CD4-positive, alpha-beta memory T cell (primary cell): ENCODE data around the gene CMBL. TPM values are rescaled to one million over a fixed set of nuclear protein-coding genes. Genes with fewer than 3 reads are reported as not detected.

ENCODE experiments used
- CTCF ChIA-PET: fragments of 350-600 bp; sonication (Branson Sonifier 250); formaldehyde crosslinking; loops from one replicate; lab custom pipeline; 2021; ENCODE audit warnings: inconsistent platforms; ENCODE audit not compliant: partially characterized antibody; lab: Charles Lee
- POLR2A ChIA-PET: fragments of 350-600 bp; sonication (Branson Sonifier 250); formaldehyde crosslinking; loops from one replicate; lab custom pipeline; 2021; ENCODE audit not compliant: partially characterized antibody; lab: Charles Lee
- DNase-seq, 5 donors: peaks; one replicate each; pipeline versions ENCODE4 v3.0.0 to v3.0.0-alpha.2; 2020 to 2022; ENCODE audit warnings: mixed read lengths in 1 of 5
- H3K27ac ChIP-seq: one replicate; pipeline ENCODE4 v1.7.0; 2013; ENCODE audit warnings: low read depth, low read length
- H3K27me3 ChIP-seq: 2 replicates; pipeline ENCODE4 v1.7.0; 2013; ENCODE audit warnings: mild to moderate bottlenecking, low read length, moderate library complexity; ENCODE audit not compliant: insufficient read depth
- H3K36me3 ChIP-seq: 2 replicates; pipeline ENCODE4 v1.7.0; 2013; ENCODE audit warnings: mild to moderate bottlenecking, low read length, moderate library complexity; ENCODE audit not compliant: insufficient read depth
- H3K4me1 ChIP-seq: 2 replicates; pipeline ENCODE4 v1.7.0; 2013; ENCODE audit warnings: mild to moderate bottlenecking, low read length, moderate library complexity; ENCODE audit not compliant: insufficient read depth
- H3K4me3 ChIP-seq, 2 donors: one replicate each; pipeline ENCODE4 v1.7.0; 2013; ENCODE audit warnings: low read length in 2 of 2, mild to moderate bottlenecking in 1 of 2
- H3K9me3 ChIP-seq, 2 donors: one replicate each; pipeline ENCODE4 v1.7.0; 2013; ENCODE audit warnings: low read length in 2 of 2, control low read depth in 1 of 2; ENCODE audit not compliant: control insufficient read depth in 1 of 2
- H3K27ac Mint-ChIP-seq, 7 donors: one replicate each; pipeline ENCODE4 v1.8.0; 2020 to 2021; ENCODE audit warnings: mixed read lengths in 7 of 7, mild to moderate bottlenecking in 6 of 7, inconsistent platforms in 3 of 7, moderate library complexity in 3 of 7
- H3K27me3 Mint-ChIP-seq, 2 donors: one replicate each; pipeline ENCODE4 v1.8.0; 2020 to 2021; ENCODE audit warnings: mixed read lengths in 2 of 2
- H3K36me3 Mint-ChIP-seq, 2 donors: one replicate each; pipeline ENCODE4 v1.8.0; 2020 to 2021; ENCODE audit warnings: mixed read lengths in 2 of 2, inconsistent platforms in 1 of 2, mild to moderate bottlenecking in 1 of 2
- H3K4me1 Mint-ChIP-seq, 4 donors: one replicate each; pipeline ENCODE4 v1.8.0; 2020 to 2021; ENCODE audit warnings: mixed read lengths in 4 of 4, mild to moderate bottlenecking in 1 of 4
- H3K4me3 Mint-ChIP-seq, 8 donors: one replicate each; pipeline ENCODE4 v1.8.0; 2020 to 2021; ENCODE audit warnings: mixed read lengths in 8 of 8, mild to moderate bottlenecking in 7 of 8, moderate library complexity in 6 of 8, inconsistent platforms in 3 of 8
- H3K9me3 Mint-ChIP-seq, 8 donors: one replicate each; pipeline ENCODE4 v1.8.0; 2020 to 2021; ENCODE audit warnings: mixed read lengths in 8 of 8, mild to moderate bottlenecking in 5 of 8, inconsistent platforms in 3 of 8, moderate library complexity in 1 of 8
- intact Hi-C: fragments of 100-400 bp; cut with micrococcal nuclease; formaldehyde crosslinking; loops from one replicate; pipeline ENCODE4 v1.15.1; 2023
- polyA plus RNA-seq, 2 donors: library from polyadenylated mRNA; unstranded; fragments of 300-500 nt; fragmentation: Illumina TruSeq; gene quantifications; one replicate each; pipeline ENCODE4 v1.2.3, GENCODE V29; 2021
- total RNA-seq, 2 experiments: library from RNA; stranded (reverse); gene quantifications; one replicate each; pipeline ENCODE4 v1.2.3, GENCODE V29; 2021

The CMBL gene
- total and polyA plus RNA-seq, 4 experiments from 2014 or later = 0.33 to 1.9 (median 1.5) TPM; not detected in 1

DNA sequence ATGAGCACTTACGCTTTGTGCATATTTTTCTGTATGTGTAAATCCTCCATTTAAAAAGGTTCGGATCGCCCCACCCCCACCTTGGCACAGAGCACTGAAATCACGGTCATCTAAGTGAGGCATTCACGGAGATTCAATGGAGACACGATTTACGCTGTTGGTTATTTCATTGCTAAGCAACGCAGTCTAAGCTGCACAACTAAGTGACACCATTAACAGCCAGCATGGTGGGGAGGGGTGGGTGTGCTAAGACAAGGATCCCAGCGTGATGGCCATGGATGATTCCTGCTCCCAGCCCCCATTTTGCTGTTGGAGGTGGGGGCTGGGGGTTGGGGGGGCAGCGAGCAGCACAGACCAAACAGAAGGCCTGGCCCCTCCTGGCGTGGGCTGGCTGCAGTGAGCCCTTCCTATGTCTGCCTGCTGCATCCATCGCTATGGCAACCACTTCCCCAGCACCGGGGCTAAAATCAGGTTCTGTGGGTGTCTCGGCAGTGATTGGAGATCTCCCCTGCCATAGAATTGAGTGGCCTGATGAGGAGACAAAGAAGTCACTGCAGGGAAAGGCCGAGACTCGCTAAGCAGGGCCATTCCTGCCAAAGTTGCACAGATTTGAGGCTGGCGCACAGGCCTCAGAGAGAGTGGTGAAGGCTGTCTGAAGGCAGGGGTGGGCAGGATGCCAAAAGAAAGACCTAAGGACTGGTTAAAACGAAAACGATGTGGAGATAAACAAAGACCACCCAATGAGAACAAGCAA lies 31.5 kb upstream of the CMBL start:
- no peak for DNase-seq

DNA sequence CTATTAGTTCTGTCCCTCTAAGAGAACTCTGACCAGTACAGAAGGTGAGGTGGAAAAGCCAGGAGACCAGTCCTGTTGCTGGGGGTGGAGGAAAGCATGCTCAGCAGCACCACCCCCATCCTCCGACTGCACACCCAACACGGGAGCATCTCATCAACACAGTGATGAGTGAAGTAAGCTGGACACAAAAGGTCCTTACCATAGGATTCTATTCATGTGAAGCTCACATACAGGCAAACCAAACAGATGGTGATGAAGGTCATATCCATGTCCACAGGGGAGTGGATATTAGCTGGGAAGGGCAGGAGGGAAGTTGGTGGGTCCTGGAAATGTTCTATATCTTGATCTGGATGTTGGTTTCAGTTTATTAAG lies 31.0 kb upstream of the CMBL start:
- DNase-seq = no peak
- no peaks in the 10 kb centered on the region for H3K4me1 Mint-ChIP-seq
- peaks cover 12 to 14% of the 10 kb centered on the region in 2 donors for H3K27me3 Mint-ChIP-seq
- peaks cover 0 to 1% (median 0%) of the 10 kb centered on the region in 8 donors for H3K9me3 Mint-ChIP-seq
- Histone ChIP-seq H3K9me3 (no peaks in the 10 kb centered on the region), H3K27ac (no peak overlapping the region), H3K36me3 (no peaks in the 10 kb centered on the region), H3K4me1 (no peaks in the 10 kb centered on the region), H3K4me3 (no peak overlapping the region), H3K27me3 (peaks cover 7% of the 10 kb centered on the region)
- H3K36me3 Mint-ChIP-seq = no peaks in the 10 kb centered on the region
- no peak overlapping the region for H3K27ac Mint-ChIP-seq
- POLR2A ChIA-PET = no interaction called here
- CTCF ChIA-PET = interaction anchor here (1.2 kb wide), 1 partner anchor 19 kb away, joined by 3 read pairs; no protein-coding TSS in a partner anchor
- no peak overlapping the region for H3K4me3 Mint-ChIP-seq
- intact Hi-C loops = no loop called here

More for the DNA sequence above, 31.5 kb upstream of the CMBL start:
- Histone ChIP-seq H3K36me3 (no peaks in the 10 kb centered on the region), H3K27me3 (peaks cover 7% of the 10 kb centered on the region), H3K9me3 (no peaks in the 10 kb centered on the region), H3K27ac (no peak overlapping the region), H3K4me1 (no peaks in the 10 kb centered on the region), H3K4me3 (no peak overlapping the region)
- intact Hi-C loops = no loop called here
- H3K9me3 Mint-ChIP-seq = peaks cover 0 to 1% (median 0%) of the 10 kb centered on the region in 8 donors
- H3K4me3 Mint-ChIP-seq = no peak overlapping the region
- no peaks in the 10 kb centered on the region for H3K4me1 Mint-ChIP-seq
- ChIA-PET POLR2A (no interaction called here), CTCF (interaction anchor here (1.2 kb wide), 1 partner anchor 18 kb away, joined by 3 read pairs; no protein-coding TSS in a partner anchor)
- H3K36me3 Mint-ChIP-seq = no peaks in the 10 kb centered on the region
- H3K27ac Mint-ChIP-seq = no peak overlapping the region
- peaks cover 12 to 13% of the 10 kb centered on the region in 2 donors for H3K27me3 Mint-ChIP-seq

DNA sequence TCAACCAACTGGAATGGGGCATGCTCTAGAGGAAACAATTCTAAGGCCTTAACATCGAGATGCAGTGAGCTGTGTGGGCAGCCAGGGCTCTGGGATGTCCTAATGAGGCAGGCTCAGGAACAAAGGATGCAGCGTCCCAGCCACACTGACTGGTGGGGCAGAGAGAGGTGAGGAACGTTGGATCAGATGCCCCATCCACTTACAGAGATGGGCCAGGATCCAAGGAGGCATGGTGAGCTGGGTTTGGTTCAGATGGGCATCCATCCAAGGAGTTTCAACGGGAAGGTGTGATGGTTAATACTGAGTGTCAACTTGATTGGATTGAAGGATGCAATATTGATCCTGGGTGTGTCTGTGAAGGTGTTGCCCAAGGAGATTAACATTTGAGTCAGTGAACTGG lies 30.3 kb upstream of the CMBL start:
- no peak overlapping the region for H3K4me3 ChIP-seq
- no peak for DNase-seq
- CTCF ChIA-PET = no interaction called here
- intact Hi-C loops = no loop called here
- H3K27me3 ChIP-seq = peaks cover 14% of the 10 kb centered on the region
- H3K36me3 ChIP-seq = no peaks in the 10 kb centered on the region
- H3K9me3 Mint-ChIP-seq = peaks cover 0 to 1% (median 0%) of the 10 kb centered on the region in 8 donors
- H3K27me3 Mint-ChIP-seq = peaks cover 14 to 19% of the 10 kb centered on the region in 2 donors
- H3K36me3 Mint-ChIP-seq = no peaks in the 10 kb centered on the region
- H3K4me1 ChIP-seq = peaks cover 6% of the 10 kb centered on the region
- H3K27ac Mint-ChIP-seq = no peak overlapping the region
- no peak overlapping the region for H3K27ac ChIP-seq
- H3K4me3 Mint-ChIP-seq = no peak overlapping the region
- POLR2A ChIA-PET = no interaction called here
- H3K4me1 Mint-ChIP-seq = peaks cover 2 to 6% (median 4%) of the 10 kb centered on the region in 4 donors
- no peaks in the 10 kb centered on the region for H3K9me3 ChIP-seq

- Mint-ChIP-seq H3K36me3 (no peaks in the 10 kb centered on the region), H3K4me1 (peaks cover 2 to 6% (median 5%) of the 10 kb centered on the region in 4 donors), H3K27me3 (peaks cover 20 to 24% of the 10 kb centered on the region in 2 donors), H3K9me3 (peaks cover 0 to 1% (median 0%) of the 10 kb centered on the region in 8 donors), H3K4me3 (no peak overlapping the region), H3K27ac (no peak overlapping the region)
- DNase-seq = no peak
- Histone ChIP-seq H3K36me3 (no peaks in the 10 kb centered on the region), H3K4me1 (peaks cover 6% of the 10 kb centered on the region), H3K27ac (no peak overlapping the region), H3K4me3 (no peak overlapping the region), H3K9me3 (no peaks in the 10 kb centered on the region), H3K27me3 (peaks cover 14% of the 10 kb centered on the region)
- intact Hi-C loops = no loop called here
- ChIA-PET POLR2A (no interaction called here), CTCF (no interaction called here)
Observed at GRCh38 chr5:10337107-10337506, 29.4 kb upstream of the CMBL start.

GRCh38 chr5:10335711-10336470 lies 28.2 kb upstream of the CMBL start:
- H3K4me3 Mint-ChIP-seq = no peak overlapping the region
- no peak overlapping the region for H3K27ac Mint-ChIP-seq
- peaks cover 2 to 6% (median 5%) of the 10 kb centered on the region in 4 donors for H3K4me1 Mint-ChIP-seq
- peaks cover 14% of the 10 kb centered on the region for H3K27me3 ChIP-seq
- intact Hi-C loops = no loop called here
- ChIA-PET CTCF (no interaction called here), POLR2A (interaction anchor here (2.3 kb wide), 1 partner anchor 17 kb away, joined by 7 read pairs; the partner anchor contains the start of gene MARCHF6)
- H3K9me3 ChIP-seq = no peaks in the 10 kb centered on the region
- peaks cover 6% of the 10 kb centered on the region for H3K4me1 ChIP-seq
- peaks cover 30 to 36% of the 10 kb centered on the region in 2 donors for H3K27me3 Mint-ChIP-seq
- no peak overlapping the region for H3K27ac ChIP-seq
- no peaks in the 10 kb centered on the region for H3K36me3 Mint-ChIP-seq
- no peak overlapping the region for H3K4me3 ChIP-seq
- DNase-seq = no peak
- peaks cover 0 to 1% (median 0%) of the 10 kb centered on the region in 8 donors for H3K9me3 Mint-ChIP-seq
- H3K36me3 ChIP-seq = no peaks in the 10 kb centered on the region

GRCh38 chr5:10334831-10335230 lies 27.1 kb upstream of the CMBL start:
- no peak overlapping the region for H3K27ac Mint-ChIP-seq
- intact Hi-C loops = no loop called here
- peaks cover 31 to 42% of the 10 kb centered on the region in 2 donors for H3K27me3 Mint-ChIP-seq
- no peaks in the 10 kb centered on the region for H3K9me3 ChIP-seq
- no peak overlapping the region for H3K4me3 ChIP-seq
- no peak overlapping the region for H3K27ac ChIP-seq
- H3K9me3 Mint-ChIP-seq = peaks cover 0 to 1% (median 0%) of the 10 kb centered on the region in 8 donors
- ChIA-PET POLR2A (interaction anchor here (2.3 kb wide), 1 partner anchor 18 kb away, joined by 7 read pairs; the partner anchor contains the start of gene MARCHF6), CTCF (no interaction called here)
- peaks cover 6% of the 10 kb centered on the region for H3K4me1 ChIP-seq
- DNase-seq = no peak
- H3K4me3 Mint-ChIP-seq = peak overlapping the region in 2 of 8 donors; percentile 5 to 37
- H3K36me3 ChIP-seq = no peaks in the 10 kb centered on the region
- peaks cover 2 to 6% (median 5%) of the 10 kb centered on the region in 4 donors for H3K4me1 Mint-ChIP-seq
- H3K36me3 Mint-ChIP-seq = no peaks in the 10 kb centered on the region
- peaks cover 14% of the 10 kb centered on the region for H3K27me3 ChIP-seq
